ENCODE measurements around the gene TNFSF4. TPM values are rescaled to one million over a fixed set of nuclear protein-coding genes. Genes with fewer than 3 reads are reported as not detected.
A peak's percentile ranks its signal among the peaks of the same experiment; 100 is the strongest.
"Not testable (repeated sequence)": the region's sequence is repeated elsewhere in the genome, so short reads cannot be mapped to it uniquely, and the experiment has no call there.

Gene TNFSF4
- total RNA-seq, 8 experiments from 2014 or later, result 0.31 to 3.6 (median 1.0) TPM; not detected in 1

GRCh38 chr1:173175514-173176145 lies 31.5 kb downstream of the TNFSF4 start:
- Histone ChIP-seq H3K4me3 (no peak overlapping the region), H3K4me1 (replicated peaks in 1 of 2) (no peaks in the 10 kb centered on the region), H3K27ac (no peak overlapping the region)
- peak in 2 of 8 experiments; percentile 20 to 78 for ATAC-seq (replicated peaks in 6 of 8)
- WGBS, 10 experiments, result 72 to 100% (median 94%) methylated on average over 1 to 2 of the region's 2 CpGs; no CpG with 5 or more reads in 2 of the 10 experiments
- in situ Hi-C loops (cut with MboI; ENCODE audit: low pct_unique_long_range_greater_than_20kb in 2 of 9, low sequenced_read_pairs in 9 of 9, unreplicated experiment in 9 of 9), result no loop called here

DNA sequence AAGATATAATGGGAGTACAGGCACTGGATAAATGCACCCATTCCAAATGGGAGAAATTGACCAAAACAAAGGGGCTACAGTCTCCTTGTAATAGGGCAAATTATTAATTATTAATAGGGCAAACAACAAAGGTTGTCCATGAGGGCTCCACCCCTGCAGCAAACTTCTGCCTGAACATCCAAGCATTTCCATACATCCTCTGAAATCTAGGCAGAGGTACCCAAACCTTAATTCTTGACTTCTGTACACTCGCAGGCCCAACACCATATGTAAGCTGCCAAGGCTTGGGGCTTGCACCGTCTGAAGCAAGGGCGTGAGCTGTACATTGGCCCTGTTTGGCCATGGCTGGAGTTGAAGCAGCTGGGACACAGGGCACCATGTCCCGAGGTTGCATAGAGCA lies 33.7 kb downstream of the TNFSF4 start:
- in situ Hi-C loops (cut with MboI; ENCODE audit: low pct_unique_long_range_greater_than_20kb in 2 of 9, low sequenced_read_pairs in 9 of 9, unreplicated experiment in 9 of 9), result no loop called here
- ATAC-seq (replicated peaks in 6 of 8), result no peak
- H3K27ac ChIP-seq, result no peak overlapping the region
- no peaks in the 10 kb centered on the region for H3K4me1 ChIP-seq (replicated peaks in 1 of 2)
- no peak overlapping the region for H3K4me3 ChIP-seq
- WGBS, 10 experiments, result 29 to 100% (median 67%) methylated on average over 1 to 4 of the region's 4 CpGs; no CpG with 5 or more reads in 3 of the 10 experiments

DNA sequence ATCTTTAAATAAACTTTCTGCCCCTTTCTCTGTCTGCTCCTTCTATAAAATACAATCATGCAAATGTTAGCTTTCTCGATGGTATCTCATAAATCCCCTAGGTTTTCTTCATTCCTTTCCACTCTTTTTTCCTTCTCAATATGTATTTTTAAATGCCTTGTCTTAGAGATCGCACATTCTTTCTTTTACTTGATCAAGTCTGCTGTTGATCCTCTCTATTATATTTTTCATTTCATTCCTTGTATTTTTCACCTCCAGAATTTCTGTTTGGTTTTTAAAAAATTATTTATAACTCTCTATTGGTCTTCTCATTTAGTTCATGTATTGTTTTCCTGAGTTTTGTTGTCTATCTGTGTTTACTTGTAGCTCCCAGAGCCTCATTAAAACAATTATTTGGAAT lies 36.0 kb downstream of the TNFSF4 start:
- in situ Hi-C loops (cut with MboI; ENCODE audit: low pct_unique_long_range_greater_than_20kb in 2 of 9, low sequenced_read_pairs in 9 of 9, unreplicated experiment in 9 of 9), result no loop called here
- Histone ChIP-seq H3K4me3 (no peak overlapping the region), H3K4me1 (replicated peaks in 1 of 2) (no peaks in the 10 kb centered on the region), H3K27ac (no peak overlapping the region)
- WGBS, 10 experiments, result 45 to 83% (median 66%) methylated on average over 2 of the region's 2 CpGs
- no peak for ATAC-seq (replicated peaks in 6 of 8)

DNA sequence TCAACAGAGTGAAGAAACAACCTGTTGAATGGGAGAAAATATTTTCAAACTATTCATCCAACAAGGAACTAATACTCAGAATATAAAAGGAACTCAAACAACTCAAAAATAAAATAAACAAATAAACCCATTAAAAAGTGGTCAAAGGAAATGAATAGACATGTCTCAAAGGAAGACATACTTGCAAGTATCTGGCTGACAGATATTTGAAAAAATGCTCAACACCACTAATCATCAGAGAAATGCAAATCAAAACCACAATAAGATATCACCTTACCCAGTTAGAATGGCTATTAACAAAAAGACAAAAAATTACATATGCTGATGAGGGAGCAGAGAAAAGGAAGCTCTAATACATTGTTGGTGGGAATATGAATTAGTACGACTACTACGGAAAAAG lies 38.2 kb downstream of the TNFSF4 start:
- 39 to 100% (median 95%) methylated on average over 1 to 2 of the region's 2 CpGs for WGBS, 10 experiments
- H3K27ac ChIP-seq, result no peak overlapping the region
- peak in 1 of 8 experiments; percentile 26 for ATAC-seq (replicated peaks in 6 of 8)
- H3K4me1 ChIP-seq (replicated peaks in 1 of 2), result no peaks in the 10 kb centered on the region
- H3K4me3 ChIP-seq, result no peak overlapping the region
- in situ Hi-C loops (cut with MboI; ENCODE audit: low pct_unique_long_range_greater_than_20kb in 2 of 9, low sequenced_read_pairs in 9 of 9, unreplicated experiment in 9 of 9), result no loop called here

GRCh38 chr1:173164686-173165085 lies 42.4 kb downstream of the TNFSF4 start:
- no peak overlapping the region for H3K4me3 ChIP-seq
- no peaks in the 10 kb centered on the region for H3K4me1 ChIP-seq (replicated peaks in 1 of 2)
- no peak for ATAC-seq (replicated peaks in 6 of 8)
- H3K27ac ChIP-seq, result no peak overlapping the region
- in situ Hi-C loops (cut with MboI; ENCODE audit: low pct_unique_long_range_greater_than_20kb in 2 of 9, low sequenced_read_pairs in 9 of 9, unreplicated experiment in 9 of 9), result no loop called here
- WGBS, 10 experiments, result 13 to 89% (median 38%) methylated on average over 2 to 7 of the region's 7 CpGs; no CpG with 5 or more reads in 1 of the 10 experiments

GRCh38 chr1:173164178-173164577 lies 43.0 kb downstream of the TNFSF4 start:
- Histone ChIP-seq H3K4me1 (replicated peaks in 1 of 2) (no peaks in the 10 kb centered on the region), H3K27ac (no peak overlapping the region), H3K4me3 (no peak overlapping the region)
- in situ Hi-C loops (cut with MboI; ENCODE audit: low pct_unique_long_range_greater_than_20kb in 2 of 9, low sequenced_read_pairs in 9 of 9, unreplicated experiment in 9 of 9), result no loop called here
- 40 to 100% (median 76%) methylated on average over 1 of the region's 1 CpG; no CpG with 5 or more reads in 2 of the 10 experiments for WGBS, 10 experiments
- ATAC-seq (replicated peaks in 6 of 8), result no peak

GRCh38 chr1:173163222-173163621 lies 43.9 kb downstream of the TNFSF4 start:
- 19 to 100% (median 85%) methylated on average over 1 to 2 of the region's 2 CpGs; no CpG with 5 or more reads in 2 of the 10 experiments for WGBS, 10 experiments
- ATAC-seq (replicated peaks in 6 of 8), result no peak
- in situ Hi-C loops (cut with MboI; ENCODE audit: low pct_unique_long_range_greater_than_20kb in 2 of 9, low sequenced_read_pairs in 9 of 9, unreplicated experiment in 9 of 9), result no loop called here
- Histone ChIP-seq H3K4me3 (no peak overlapping the region), H3K27ac (no peak overlapping the region), H3K4me1 (replicated peaks in 1 of 2) (no peaks in the 10 kb centered on the region)

DNA sequence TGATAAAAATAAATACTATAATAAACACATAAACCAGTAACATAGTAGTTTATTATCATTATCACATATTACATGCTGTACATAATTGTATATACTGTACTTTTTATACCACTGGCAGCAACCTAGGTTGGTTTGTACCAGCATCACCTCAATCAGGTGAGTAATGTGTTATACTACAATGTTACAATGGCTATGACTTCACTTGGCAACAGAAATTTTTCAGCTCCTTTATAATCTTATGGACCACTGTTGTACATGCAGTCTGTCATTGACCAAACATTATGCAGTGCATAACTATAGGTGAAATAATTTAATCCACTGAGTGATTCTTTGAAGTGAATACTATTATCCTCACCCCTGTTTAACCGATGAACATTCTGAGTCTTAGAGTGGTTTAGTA lies 44.5 kb downstream of the TNFSF4 start:
- Histone ChIP-seq H3K4me3 (no peak overlapping the region), H3K27ac (no peak overlapping the region), H3K4me1 (replicated peaks in 1 of 2) (no peaks in the 10 kb centered on the region)
- no peak for ATAC-seq (replicated peaks in 6 of 8)
- in situ Hi-C loops (cut with MboI; ENCODE audit: low pct_unique_long_range_greater_than_20kb in 2 of 9, low sequenced_read_pairs in 9 of 9, unreplicated experiment in 9 of 9), result no loop called here
- 9 to 100% (median 100%) methylated on average over 1 of the region's 1 CpG; no CpG with 5 or more reads in 5 of the 10 experiments for WGBS, 10 experiments

GRCh38 chr1:173161510-173162221 lies 45.5 kb downstream of the TNFSF4 start:
- WGBS, 10 experiments, result 65 to 100% (median 87%) methylated on average over 1 to 3 of the region's 3 CpGs
- peak in 2 of 8 experiments; percentile 49 to 72 for ATAC-seq (replicated peaks in 6 of 8)
- Histone ChIP-seq H3K4me1 (replicated peaks in 1 of 2) (no peaks in the 10 kb centered on the region), H3K27ac (no peak overlapping the region), H3K4me3 (no peak overlapping the region)
- in situ Hi-C loops (cut with MboI; ENCODE audit: low pct_unique_long_range_greater_than_20kb in 2 of 9, low sequenced_read_pairs in 9 of 9, unreplicated experiment in 9 of 9), result no loop called here

GRCh38 chr1:173153964-173154363 lies 53.2 kb downstream of the TNFSF4 start:
- H3K4me1 ChIP-seq (replicated peaks in 1 of 2); ATAC-seq (replicated peaks in 6 of 8); in situ Hi-C loops (cut with MboI; ENCODE audit: low pct_unique_long_range_greater_than_20kb in 2 of 9, low sequenced_read_pairs in 9 of 9, unreplicated experiment in 9 of 9); H3K4me3 ChIP-seq; H3K27ac ChIP-seq: not testable (repeated sequence)
- 60 to 100% (median 90%) methylated on average over 1 to 9 of the region's 9 CpGs; no CpG with 5 or more reads in 2 of the 10 experiments for WGBS, 10 experiments

DNA sequence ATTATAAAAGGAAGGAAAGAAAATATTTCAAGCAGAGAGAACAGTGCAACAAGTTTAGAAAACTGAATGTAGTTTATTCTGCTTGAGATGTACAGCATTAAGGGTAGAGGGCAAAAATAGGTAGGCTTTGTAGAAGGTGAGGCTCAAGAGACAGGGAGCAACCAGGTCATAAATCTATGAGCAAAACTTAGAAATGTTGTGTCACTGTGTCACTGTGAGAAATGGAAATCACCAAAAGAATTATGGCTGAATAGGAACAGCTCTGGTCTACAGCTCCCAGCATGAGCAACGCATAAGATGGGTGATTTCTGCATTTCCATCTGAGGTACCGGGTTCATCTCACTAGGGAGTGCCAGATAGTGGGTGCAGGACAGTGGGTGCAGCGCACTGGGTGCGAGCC lies 53.6 kb downstream of the TNFSF4 start:
- in situ Hi-C loops (cut with MboI; ENCODE audit: low pct_unique_long_range_greater_than_20kb in 2 of 9, low sequenced_read_pairs in 9 of 9, unreplicated experiment in 9 of 9), result no loop called here

GRCh38 chr1:173152598-173152997 lies 54.5 kb downstream of the TNFSF4 start:
- peak in 1 of 8 experiments; percentile 54 for ATAC-seq (replicated peaks in 6 of 8)
- Histone ChIP-seq H3K4me3 (no peak overlapping the region), H3K27ac (no peak overlapping the region), H3K4me1 (replicated peaks in 1 of 2) (no peaks in the 10 kb centered on the region)
- WGBS, 10 experiments, result 38 to 95% (median 85%) methylated on average over 1 to 2 of the region's 2 CpGs; no CpG with 5 or more reads in 2 of the 10 experiments
- in situ Hi-C loops (cut with MboI; ENCODE audit: low pct_unique_long_range_greater_than_20kb in 2 of 9, low sequenced_read_pairs in 9 of 9, unreplicated experiment in 9 of 9), result no loop called here

More for the DNA sequence above, 53.6 kb downstream of the TNFSF4 start:
- no peak for ATAC-seq (replicated peaks in 6 of 8)
- Histone ChIP-seq H3K4me1 (replicated peaks in 1 of 2) (no peaks in the 10 kb centered on the region), H3K27ac (no peak overlapping the region), H3K4me3 (no peak overlapping the region)
- 63 to 100% (median 96%) methylated on average over 1 to 4 of the region's 4 CpGs; no CpG with 5 or more reads in 4 of the 10 experiments for WGBS, 10 experiments

- in situ Hi-C loops (cut with MboI; ENCODE audit: low pct_unique_long_range_greater_than_20kb in 2 of 9, low sequenced_read_pairs in 9 of 9, unreplicated experiment in 9 of 9), result no loop called here
- Histone ChIP-seq H3K4me1 (replicated peaks in 1 of 2) (no peaks in the 10 kb centered on the region), H3K4me3 (no peak overlapping the region), H3K27ac (no peak overlapping the region)
- 57 to 100% (median 92%) methylated on average over 1 to 2 of the region's 2 CpGs; no CpG with 5 or more reads in 1 of the 10 experiments for WGBS, 10 experiments
- ATAC-seq (replicated peaks in 6 of 8), result no peak
These were observed 56.3 kb downstream of the TNFSF4 start for GRCh38 chr1:173150795-173151194.
